HG02763 (cell line): ENCODE results near the gene MTCH1.

ENCODE experiments used
- ATAC-seq: cut with Tn5 transposase; IDR thresholded peaks from one replicate; pipeline ENCODE4 v1.9.1; 2021; ENCODE audit warnings: mild to moderate bottlenecking, moderate library complexity; ENCODE audit not compliant: unreplicated experiment

MTCH1 gene

GRCh38 chr6:37018198-37019064 is 32.4 kb upstream of the MTCH1 start:
- peak; percentile 91 for ATAC-seq

DNA sequence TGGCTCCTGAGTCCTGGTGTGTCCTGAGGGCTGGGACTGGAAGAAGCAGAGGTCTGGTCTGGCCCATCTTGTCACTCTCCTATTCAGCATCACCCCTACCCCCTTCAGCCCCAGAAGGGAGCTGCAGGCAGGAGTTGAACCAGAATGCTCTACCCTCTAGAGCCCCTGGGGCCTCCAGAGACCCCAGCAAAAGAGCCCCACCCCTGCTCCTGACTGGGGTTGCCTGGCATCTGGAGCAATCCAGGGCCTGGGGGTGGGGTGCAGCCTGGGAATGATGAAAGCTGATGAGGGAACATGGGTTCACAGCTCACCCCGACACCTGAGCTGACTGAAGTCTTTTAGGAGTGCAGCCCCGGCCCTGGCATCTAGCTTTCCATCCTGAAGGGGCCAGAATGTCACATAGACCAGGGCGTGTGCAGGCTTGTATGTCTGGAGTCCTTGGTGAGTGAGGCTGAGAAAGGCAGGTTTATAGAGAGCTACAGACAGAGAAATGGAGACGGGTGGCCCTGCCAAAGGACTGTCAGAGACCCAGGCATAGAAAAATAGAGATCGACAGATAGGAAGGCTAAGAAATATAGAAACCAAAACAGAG is 31.7 kb upstream of the MTCH1 start:
- ATAC-seq, result no peak

DNA sequence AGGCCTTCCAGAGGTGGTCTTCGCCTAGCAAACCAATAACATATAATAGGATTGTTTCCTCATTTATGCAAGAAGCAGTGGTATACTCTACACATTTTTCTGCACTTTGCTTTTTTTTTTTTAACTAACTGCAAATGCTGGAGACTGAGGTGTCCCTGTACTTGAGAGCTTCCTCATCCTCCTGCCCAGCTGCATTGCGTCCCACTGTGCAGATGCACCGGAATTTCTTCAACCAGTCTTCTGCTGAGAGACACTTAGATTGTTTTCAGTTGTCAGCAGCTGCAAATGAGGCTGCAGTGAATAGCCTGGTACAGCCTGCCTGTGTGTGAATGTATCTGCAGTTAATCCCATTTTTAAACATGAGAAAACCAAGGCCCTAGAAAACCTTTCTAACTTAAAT is 31.0 kb upstream of the MTCH1 start:
- ATAC-seq, result no peak

GRCh38 chr6:37015532-37015931 is 29.5 kb upstream of the MTCH1 start:
- no peak for ATAC-seq

GRCh38 chr6:37014667-37015066 is 28.7 kb upstream of the MTCH1 start:
- ATAC-seq, result no peak

- no peak for ATAC-seq
Measured at GRCh38 chr6:37013516-37014491, 27.8 kb upstream of the MTCH1 start.

DNA sequence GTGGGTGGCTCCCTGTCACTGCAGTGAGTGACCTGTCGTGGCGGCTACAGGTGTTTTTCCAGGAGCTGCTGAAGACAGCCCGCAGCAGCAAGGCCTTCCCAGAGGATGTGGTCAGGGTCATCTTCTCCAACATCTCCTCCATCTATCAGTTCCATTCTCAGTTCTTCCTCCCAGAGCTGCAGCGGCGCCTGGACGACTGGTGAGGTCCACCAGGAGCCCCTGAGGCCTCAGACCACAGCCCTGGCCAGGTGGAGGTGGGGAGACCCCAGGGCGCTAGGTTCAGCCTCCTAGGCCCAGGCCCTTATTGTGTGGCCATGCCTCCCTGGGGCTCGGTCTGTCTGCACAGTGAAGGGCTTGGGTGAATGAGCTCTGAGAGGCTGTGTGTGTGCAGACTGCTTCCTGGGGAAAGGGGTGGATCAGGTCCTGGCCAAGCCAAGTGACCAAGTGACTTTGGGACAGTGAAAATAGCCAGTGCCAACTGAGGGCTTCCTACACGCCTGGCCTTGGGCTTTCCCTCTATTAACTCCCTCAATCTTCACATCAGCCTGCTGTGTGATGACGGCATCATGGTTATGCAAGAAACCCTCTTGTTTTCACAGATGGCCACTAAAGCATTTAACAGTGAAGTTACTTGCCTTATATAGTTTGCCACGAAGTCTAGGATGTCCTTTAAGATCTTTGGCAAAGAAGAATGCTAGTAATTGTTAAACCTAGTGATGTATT is 25.8 kb upstream of the MTCH1 start:
- no peak for ATAC-seq

DNA sequence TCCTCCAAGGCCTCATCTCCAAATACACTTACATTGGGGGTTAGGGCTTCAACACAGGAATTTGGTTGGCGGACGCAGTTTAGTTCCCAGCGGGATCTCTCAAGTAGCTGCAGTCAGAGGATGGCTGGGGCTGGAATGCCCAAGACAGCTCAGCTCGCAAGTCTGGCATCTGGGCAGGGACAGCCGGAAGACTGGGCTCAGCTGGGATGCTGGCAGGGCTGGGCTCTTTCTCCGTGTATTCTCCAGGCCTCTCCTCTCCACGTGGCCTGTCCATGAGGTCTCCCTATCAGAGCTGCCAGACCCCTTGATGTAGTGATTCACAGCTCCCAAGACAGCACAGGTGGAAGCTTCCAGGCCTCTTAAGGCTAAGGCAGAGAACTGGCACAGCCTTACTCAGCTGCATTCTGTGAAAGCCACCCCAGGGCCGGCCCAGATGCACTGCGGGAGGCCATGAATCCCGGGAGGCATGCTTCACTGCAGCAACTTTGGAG is 24.5 kb upstream of the MTCH1 start:
- no peak for ATAC-seq

DNA sequence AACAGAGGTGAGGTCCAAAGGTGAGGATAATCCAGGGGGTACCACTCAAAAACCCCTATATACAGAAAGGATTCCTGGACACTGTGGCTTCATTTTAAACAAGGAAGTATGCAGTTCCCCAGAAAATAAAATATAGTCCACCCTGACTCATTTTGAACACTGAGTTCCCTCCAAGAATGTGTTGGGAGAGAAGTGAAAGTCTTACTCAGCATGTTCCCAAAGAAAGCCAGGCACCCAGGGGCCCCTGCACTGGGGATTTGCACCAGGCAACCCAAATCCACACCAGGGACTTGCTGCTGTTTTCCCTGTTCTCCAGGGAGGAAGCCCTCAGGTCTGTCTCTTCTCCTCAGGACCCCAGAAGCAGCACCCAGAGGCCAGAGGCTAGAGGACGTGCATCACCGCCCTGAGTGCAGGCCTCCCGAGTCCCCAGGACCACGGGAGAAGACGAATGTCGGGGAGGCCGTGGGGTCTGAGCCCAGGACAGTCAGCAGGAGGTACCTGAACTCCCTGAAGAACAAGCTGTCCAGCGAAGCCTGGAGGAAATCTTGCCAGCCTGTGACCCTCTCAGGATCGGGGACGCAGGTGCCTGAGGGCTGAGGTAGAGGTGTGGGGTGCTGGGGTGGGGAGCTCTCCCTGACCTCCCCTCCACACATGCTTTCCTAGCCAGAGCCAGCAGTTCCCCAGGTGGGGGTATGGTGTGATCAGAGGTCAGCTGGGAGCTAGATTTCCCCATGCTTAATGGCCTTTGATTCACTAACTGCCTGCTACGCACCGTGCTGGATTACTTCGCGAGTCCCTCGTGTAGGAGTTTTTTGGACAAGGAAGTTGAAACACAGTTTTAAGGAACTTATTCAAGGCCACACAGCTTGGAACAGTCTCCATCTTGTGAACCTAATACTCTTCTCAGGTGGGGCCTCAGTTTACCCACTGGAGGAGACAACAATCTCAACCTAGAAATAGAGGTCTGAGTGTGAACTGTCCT is 22.8 kb upstream of the MTCH1 start:
- ATAC-seq, result no peak

DNA sequence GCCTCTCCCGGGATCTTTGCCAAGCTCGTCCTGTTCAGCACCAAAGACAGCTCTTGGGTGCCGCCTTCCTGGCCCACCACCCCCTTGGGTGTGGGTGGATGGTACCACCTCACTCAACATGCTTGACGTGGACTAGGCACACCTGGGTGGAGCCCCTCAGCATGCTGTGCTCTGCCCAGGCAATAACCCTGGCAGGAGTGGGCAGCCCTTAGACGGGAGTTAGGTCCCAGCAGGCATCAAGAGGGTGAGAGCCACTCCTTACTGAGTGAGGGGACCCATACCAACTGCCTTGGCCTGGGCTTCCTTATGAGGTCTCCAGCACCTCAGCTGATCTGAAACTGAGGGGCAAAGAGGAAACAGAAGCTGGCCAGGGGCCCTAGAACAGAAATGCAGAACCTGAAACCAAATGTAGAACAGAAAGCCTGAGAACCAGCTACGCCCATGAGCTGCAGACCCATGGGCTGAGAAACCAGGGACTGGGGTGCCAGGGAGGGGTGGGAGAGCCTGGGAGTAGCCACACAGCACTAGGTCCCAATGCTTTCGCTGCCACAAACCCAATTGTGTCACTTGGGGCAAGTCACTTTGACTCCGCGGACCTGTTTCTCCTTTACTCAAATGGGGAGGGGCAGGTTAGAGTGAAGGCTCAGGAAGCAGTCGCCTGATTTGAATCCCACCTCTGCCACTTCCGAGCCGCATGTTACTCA is 21.5 kb upstream of the MTCH1 start:
- ATAC-seq, result no peak

DNA sequence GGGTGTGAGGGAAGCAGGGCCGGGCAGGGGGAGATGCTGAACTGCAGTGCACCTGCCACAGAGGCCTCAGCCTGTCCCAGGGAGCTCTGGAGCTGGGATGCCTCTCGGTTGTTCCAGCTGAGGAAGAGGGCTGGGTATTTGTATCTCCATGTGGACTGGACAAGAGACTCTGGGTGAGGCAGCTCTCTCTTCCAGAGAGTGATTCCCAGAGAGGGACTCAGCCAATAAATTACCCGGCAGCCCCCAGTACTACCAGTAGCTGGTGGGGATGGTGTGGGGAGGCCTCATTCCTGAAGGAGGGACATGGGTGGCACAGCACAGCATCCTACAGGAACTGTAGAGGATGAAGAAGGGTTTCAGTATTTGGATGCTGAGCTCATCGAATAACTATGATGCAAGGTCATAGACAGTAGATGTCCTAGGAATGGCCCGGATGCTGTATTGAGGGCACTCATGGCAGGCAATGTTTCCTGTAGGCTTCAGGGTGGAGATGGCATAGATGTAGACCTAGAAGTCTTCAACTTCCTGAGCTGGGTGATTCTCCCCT is 20.9 kb upstream of the MTCH1 start:
- no peak for ATAC-seq

- ATAC-seq, result no peak
Measured at GRCh38 chr6:37005827-37006567, 20.0 kb upstream of the MTCH1 start.

GRCh38 chr6:37005061-37005810 is 19.2 kb upstream of the MTCH1 start, which contains the start of gene FGD2:
Gene FGD2, plus strand, starts transcription at chr6:37005655. Its CDS starts 163 bp downstream, at chr6:37005818.
- peak; percentile 46 for ATAC-seq

GRCh38 chr6:37004044-37004980 is 18.3 kb upstream of the MTCH1 start:
- no peak for ATAC-seq

- no peak for ATAC-seq
Measured at GRCh38 chr6:36999751-37000125, 13.7 kb upstream of the MTCH1 start.
